Right hindlimb (tissue), 1 donor: ENCODE measurements around the gene BMF.
"Not testable (repeated sequence)": the region's sequence is repeated elsewhere in the genome, so short reads cannot be mapped to it uniquely, and the experiment has no call there.

Source experiments
- DNase-seq: peaks from one replicate; pipeline ENCODE4 v3.0.0-alpha.2; 2018

Gene BMF, protein sequence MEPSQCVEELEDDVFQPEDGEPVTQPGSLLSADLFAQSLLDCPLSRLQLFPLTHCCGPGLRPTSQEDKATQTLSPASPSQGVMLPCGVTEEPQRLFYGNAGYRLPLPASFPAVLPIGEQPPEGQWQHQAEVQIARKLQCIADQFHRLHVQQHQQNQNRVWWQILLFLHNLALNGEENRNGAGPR

GRCh38 chr15:40108855-40109735, at the start of gene BMF:
BMF (minus strand) TSS chr15:40108879; CDS start chr15:40106086, 2,793 bp downstream.
- DNase-seq, result peak; percentile 99

DNA sequence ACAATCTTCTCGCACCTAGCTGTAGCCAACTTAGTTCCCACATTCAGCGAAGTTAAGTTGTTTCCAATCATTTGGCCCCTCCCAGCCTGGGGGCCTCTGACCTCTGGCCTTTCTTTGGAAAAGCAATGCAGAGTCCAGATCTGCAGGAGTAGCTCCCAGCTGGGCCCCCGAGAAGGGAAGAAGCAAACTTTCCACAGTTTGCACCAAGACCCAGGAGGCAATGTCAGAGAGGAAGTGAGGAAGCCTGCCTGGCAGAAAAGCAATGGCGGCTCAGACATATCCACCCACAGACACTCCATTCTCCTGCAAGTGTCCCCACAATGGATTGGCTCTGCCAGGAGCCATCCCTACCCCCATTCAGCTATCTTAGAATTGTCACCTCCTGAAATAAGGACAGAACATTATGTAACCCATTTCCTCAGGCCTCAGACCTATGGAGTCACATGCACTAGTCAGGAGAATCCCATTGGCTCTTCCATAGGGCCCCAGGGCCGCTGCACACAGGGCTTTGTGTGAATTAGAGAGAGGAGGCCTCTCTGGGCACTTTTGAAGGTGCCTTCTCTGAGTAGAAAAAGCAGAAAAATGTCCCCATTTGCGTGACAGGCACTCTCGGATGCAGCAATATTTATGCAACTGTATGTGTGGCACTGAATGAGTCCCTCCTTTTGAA, 49.2 kb upstream of the BMF start:
- no peak for DNase-seq

DNA sequence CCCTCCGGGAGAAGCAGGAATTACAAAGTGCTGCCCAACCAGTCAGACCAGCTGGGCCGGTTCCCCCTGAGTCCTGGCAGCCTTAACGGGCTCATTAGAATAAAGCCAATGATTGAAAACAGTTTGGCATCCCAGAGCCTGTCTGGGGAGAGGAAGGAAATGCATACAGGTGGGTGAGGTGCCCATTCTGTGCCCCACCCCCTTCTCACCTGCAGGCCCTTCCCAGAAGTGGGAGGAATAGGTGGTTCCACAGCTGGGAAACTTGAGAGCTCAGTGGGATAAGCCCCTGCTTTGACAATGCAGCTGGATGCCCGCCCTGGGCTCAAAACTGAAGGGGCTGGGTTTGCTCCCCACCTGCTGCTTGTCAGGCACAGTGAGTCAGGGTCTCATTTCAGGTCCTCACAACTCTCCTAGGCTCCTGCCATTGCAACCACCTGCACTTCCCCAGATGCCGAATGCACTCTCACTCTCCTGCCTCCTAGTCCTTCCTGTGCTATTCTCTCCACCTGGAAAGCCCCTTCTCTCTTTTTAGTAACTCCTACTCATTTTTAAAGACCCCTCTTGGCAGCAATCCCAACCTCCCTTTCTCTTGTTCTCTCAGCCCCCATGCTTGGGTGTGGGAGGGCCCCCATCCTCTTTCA, 46.7 kb upstream of the BMF start:
- no peak for DNase-seq

DNA sequence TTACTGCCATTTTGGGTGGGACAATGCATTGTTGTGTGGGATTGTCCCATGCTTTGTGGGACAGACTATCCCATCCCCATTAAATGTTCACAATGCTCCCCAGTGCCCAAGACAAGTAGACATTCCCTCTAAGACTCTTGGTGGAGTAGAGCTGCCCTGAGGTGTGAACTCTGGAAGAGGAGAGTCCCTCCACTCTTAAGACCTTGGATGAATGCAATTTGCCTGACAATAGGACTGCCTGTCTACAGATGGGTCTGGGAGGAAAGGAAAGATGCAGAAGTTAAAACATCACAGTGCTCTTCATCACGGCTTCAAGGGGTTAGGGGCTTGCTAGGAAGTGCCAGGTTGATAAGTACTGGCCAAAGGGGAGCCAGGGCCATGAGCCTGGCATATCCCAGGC, 46.1 kb upstream of the BMF start:
- DNase-seq, result not testable (repeated sequence)

- DNase-seq, result no peak
These were observed 43.3 kb upstream of the BMF start for GRCh38 chr15:40151991-40152390.

- no peak for DNase-seq
These were observed 42.8 kb upstream of the BMF start for GRCh38 chr15:40151499-40151898.

DNA sequence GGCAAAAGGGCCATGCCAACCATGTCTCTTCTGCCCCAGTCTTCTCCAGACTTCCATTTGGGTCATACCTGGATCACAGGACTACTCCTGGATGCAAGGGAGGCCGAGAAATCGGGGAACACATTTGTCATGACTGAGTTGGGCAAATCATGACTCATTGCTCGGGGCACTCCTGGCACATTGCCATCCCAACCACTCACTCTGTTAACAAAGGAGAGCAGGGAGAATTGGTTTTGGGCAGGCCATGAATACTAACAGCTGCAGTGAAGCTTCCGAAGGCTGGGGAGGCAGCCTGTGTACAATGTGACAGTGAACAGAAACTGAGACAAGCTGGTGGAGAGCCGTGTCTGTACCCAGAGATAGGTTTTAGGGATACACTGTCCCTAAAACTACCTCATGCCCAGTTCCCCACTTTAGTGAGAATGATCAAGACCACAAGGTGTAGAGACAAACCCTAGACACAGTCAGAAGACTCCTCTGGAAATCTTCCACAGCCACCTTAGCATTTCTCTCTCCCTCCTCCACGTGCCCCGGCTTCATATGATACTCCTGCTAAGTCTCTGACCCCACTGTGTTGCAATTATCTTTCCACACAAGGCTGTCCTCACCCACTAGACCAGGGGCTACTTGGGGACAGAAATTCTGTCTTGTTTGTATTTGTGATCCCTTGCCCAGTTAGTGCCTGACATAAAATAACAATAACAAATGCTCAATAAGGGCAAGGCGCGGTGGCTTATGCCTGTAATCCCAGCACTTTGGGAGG, 41.7 kb upstream of the BMF start:
- peak; percentile 51 for DNase-seq

- no peak for DNase-seq
These were observed 40.7 kb upstream of the BMF start for GRCh38 chr15:40149339-40149738.

GRCh38 chr15:40146037-40146436, 37.4 kb upstream of the BMF start:
- no peak for DNase-seq

GRCh38 chr15:40142428-40142827, 33.7 kb upstream of the BMF start:
- no peak for DNase-seq

DNA sequence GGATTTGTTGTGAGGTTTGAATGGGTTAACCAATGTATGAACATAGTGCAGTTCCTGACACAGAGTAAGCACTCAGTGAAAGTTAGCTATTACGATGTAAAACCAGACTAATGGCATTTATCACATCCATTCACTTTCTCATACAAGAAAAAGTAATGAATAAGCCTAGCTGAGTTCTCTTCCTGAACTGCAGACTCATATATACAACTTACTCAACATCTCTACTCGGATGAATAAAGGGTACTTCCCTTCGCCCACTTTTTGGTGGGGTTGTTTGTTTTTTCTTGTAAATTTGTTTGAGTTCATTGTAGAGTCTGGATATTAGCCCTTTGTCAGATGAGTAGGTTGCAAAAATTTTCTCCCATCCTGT, 29.5 kb upstream of the BMF start:
- DNase-seq, result not testable (repeated sequence)

- no peak for DNase-seq
These were observed 28.9 kb upstream of the BMF start for GRCh38 chr15:40137303-40138200.

DNA sequence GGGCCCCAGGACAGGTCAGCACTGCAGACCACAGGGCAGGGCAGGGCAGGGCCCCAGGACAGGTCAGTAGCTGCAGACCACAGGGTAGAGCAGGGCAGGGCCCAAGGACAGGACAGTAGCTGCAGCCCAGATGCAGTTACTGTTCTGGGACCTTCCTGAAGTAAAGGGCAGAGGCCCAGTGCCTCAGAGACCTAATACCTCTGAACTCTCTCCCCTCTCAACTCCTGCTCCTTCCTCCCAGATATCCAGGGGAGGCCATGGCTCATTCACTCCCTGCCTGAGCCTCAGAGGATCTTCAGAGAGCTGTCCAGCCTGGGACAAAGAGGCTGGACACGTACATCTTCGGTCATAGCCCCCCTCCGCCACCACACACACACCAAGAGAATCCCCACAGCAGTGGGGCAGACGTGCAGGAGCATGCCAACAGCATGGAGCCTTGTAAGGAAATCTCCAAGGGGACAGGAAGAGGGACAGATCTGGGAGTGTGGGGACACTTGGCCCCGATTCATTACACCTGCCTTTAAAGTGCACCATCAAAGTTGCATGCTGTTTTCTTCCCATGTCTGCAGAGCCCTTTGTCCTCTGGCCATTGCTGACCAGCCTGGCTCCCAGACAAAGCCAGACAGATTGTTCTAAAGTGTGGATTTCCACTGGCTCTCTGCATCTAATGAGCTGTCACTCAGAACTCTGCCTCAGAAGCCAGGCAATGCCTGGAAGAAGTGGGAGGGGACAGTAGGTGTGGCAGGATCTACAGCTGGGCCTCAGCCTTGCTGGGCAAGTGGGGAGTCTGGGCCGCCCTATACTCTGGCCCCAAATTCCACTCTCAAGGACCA, 28.0 kb upstream of the BMF start:
- no peak for DNase-seq

GRCh38 chr15:40135846-40136450, 27.3 kb upstream of the BMF start:
- DNase-seq, result not testable (repeated sequence)

GRCh38 chr15:40134885-40135284, 26.2 kb upstream of the BMF start:
- no peak for DNase-seq

DNA sequence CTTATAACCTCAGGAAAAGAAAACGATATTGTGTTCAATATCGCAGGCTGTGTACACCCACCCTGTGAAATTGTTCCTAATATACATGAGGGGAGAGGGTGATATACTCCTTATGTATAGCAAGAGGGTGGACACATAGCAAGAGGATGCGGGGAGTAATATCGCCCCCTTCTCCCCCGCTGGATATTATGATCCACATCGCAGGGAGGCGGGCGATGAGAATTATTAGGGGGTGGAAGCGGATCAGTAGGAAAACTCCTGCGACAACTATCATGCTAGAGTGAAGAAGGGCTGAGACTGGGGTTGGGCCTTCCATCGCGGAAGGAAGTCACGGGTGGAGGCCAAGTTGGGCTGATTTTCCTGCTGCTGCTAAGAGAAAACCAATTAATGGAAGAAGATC, 24.9 kb upstream of the BMF start:
- DNase-seq, result no peak

DNA sequence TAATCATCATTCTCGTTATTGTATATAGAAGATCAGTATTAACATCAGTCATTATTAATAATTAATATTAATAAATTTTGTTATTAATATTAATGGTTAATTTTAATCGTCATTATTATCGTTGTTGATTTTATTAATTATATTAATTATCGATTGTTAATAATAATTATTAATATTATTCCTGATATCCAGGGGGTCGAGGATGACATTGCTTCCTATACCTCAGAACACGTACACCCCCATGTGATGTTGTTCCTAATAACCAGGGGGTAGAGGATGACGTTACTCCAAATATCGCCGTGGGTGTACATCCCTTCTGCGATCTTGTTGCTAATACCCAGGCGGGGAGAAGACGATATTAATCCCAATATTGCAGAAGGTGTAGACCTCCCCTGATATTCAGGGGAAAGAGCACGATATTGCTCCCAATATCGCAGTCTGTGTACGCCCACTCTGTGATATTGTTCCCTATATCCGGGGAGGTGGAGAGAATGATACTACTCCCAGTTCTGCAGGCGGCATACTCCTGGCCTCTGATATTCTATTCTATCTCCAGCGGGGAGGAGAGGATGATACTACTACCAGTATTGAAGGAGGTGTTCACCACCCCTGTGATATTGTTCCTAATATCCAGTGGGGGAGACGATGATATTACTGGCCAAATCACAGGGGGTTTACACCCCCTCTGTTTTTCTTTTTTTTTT, 22.3 kb upstream of the BMF start:
- DNase-seq, result no peak

- DNase-seq, result no peak
These were observed 21.4 kb upstream of the BMF start for GRCh38 chr15:40130118-40130517.
